Measurements from ENCODE around the gene MPP3. TPM values are rescaled to one million over a fixed set of nuclear protein-coding genes. Genes with fewer than 3 reads are reported as not detected.

The MPP3 gene, protein sequence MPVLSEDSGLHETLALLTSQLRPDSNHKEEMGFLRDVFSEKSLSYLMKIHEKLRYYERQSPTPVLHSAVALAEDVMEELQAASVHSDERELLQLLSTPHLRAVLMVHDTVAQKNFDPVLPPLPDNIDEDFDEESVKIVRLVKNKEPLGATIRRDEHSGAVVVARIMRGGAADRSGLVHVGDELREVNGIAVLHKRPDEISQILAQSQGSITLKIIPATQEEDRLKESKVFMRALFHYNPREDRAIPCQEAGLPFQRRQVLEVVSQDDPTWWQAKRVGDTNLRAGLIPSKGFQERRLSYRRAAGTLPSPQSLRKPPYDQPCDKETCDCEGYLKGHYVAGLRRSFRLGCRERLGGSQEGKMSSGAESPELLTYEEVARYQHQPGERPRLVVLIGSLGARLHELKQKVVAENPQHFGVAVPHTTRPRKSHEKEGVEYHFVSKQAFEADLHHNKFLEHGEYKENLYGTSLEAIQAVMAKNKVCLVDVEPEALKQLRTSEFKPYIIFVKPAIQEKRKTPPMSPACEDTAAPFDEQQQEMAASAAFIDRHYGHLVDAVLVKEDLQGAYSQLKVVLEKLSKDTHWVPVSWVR
- total RNA-seq: under 1 TPM; 0.27 to 0.31 TPM

DNA sequence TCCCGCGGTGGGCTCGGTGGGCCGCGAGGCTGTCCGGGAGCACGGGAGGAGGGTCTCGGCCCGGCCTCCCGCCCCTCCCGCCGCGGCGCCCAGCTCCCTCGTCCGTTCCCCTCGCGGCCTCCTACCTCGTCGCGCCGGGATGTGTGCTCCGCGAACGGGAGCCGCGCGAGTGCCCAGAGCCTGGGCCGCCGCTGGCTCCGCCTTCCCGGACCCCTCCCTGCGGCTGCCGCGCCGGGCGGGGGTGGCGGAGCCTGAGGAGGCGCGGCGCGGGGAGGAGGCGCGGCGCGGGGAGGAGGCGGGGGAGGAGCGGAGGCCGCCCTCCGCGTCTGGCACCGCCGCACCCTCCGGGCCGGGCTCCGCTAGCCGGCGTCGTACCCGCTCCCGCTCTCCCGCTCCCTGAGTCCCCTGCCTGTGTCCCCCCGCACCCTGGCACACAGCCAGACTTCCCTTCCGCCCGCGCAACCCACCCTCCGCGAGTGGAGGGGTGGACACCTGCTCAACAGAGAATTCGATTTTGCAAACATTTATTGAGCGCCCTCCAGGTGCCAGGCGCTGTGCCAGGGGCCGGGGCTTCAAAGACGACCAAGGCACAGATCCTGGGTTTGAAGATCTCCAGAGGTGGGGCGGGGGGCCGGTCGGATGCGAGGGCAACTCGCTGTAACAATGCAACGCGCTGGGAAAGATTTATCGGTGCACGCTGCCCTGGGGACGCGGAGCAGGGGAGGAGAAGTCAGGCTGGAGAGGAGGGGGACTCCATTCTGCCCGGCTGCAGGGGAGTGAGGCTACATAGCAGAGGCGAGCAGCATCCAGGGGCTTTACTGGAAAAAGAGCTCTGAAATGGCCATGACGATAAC lies at the start of gene MPP3:
Gene MPP3, minus strand, starts transcription at position 171 of the 854 bp plus-strand sequence. CDS start 1,240 bp downstream, outside the sequence.
- H3K9me3 Mint-ChIP-seq: no peaks in the 10 kb centered on the region
- CTCF ChIA-PET: interaction anchor here (1.2 kb wide), 1 partner anchor 13 kb away, joined by 3 read pairs; no protein-coding TSS in a partner anchor
- H3K27me3 Mint-ChIP-seq: peaks cover 32% of the 10 kb centered on the region
- POLR2A ChIA-PET: interaction anchor here (1.0 kb wide), 1 partner anchor 14 kb away, joined by 4 read pairs; no protein-coding TSS in a partner anchor
- H3K27ac Mint-ChIP-seq: no peak within 1 kb of the TSS
- DNase-seq: peak; percentile 32
- intact Hi-C loops (cut with micrococcal nuclease): no loop called here
- TF ChIP-seq, protein P1, sequence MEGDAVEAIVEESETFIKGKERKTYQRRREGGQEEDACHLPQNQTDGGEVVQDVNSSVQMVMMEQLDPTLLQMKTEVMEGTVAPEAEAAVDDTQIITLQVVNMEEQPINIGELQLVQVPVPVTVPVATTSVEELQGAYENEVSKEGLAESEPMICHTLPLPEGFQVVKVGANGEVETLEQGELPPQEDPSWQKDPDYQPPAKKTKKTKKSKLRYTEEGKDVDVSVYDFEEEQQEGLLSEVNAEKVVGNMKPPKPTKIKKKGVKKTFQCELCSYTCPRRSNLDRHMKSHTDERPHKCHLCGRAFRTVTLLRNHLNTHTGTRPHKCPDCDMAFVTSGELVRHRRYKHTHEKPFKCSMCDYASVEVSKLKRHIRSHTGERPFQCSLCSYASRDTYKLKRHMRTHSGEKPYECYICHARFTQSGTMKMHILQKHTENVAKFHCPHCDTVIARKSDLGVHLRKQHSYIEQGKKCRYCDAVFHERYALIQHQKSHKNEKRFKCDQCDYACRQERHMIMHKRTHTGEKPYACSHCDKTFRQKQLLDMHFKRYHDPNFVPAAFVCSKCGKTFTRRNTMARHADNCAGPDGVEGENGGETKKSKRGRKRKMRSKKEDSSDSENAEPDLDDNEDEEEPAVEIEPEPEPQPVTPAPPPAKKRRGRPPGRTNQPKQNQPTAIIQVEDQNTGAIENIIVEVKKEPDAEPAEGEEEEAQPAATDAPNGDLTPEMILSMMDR (IDR thresholded peaks at IDR 0.05): no peak
- peak within 1 kb of the TSS; percentile 64 for H3K4me3 Mint-ChIP-seq
- H3K4me1 Mint-ChIP-seq (ENCODE audit: low read depth): peaks cover 7% of the 10 kb centered on the region
- ATAC-seq: peak; percentile 81
- no peaks in the 10 kb centered on the region for H3K36me3 Mint-ChIP-seq (ENCODE audit: low read depth)

DNA sequence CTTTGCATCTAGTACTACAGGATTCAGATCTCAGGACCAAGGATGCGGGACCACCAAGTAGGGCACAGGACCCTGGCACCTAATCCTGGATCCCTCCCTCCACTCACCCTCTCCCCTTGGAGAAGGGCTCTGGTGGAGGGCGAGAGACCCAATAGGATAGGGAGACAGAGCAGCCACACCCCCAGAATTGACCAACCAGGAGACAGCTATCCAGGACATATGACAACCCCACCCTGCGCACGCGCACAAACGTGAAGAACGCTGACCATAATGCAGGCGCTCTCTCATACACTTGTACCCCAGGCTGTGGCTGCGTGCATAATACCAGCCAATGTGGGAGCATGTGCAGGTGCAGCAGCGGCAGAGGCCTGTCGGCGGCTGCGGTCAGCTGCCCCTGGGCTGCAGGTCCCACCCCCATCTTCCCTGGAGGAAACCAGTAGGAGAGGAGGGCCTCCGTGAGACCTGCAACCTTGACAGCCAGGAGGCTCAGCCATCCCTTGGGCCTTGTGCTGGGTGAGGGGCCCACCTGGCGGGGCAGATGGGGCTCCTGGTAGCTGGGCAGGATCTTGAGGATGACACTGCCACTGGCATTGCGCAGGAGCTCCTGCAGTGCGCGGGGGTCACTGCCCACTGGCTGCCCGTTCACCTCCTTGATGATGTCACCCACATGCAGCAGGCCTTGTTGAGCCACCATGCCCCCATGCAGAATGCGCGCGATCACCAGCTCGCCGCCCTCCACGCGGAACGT lies 49.0 kb upstream of the MPP3 start:
- ChIA-PET POLR2A (interaction anchor here (0.6 to 1.0 kb wide), 2 partner anchors 113 to 310 kb away, joined by 3 read pairs; no protein-coding TSS in a partner anchor), CTCF (interaction anchor here (0.7 to 5.3 kb wide), 3 partner anchors 11 to 42 kb away, joined by 3 to 78 read pairs (median 3); no protein-coding TSS in a partner anchor)
- intact Hi-C loops (cut with micrococcal nuclease): no loop called here
- H3K4me1 Mint-ChIP-seq (ENCODE audit: low read depth): no peaks in the 10 kb centered on the region
- no peak overlapping the region for H3K4me3 Mint-ChIP-seq
- no peaks in the 10 kb centered on the region for H3K36me3 Mint-ChIP-seq (ENCODE audit: low read depth)
- TF ChIP-seq, protein P1 (IDR thresholded peaks at IDR 0.05): no peak
- no peaks in the 10 kb centered on the region for H3K9me3 Mint-ChIP-seq
- no peak overlapping the region for H3K27ac Mint-ChIP-seq
- no peaks in the 10 kb centered on the region for H3K27me3 Mint-ChIP-seq
- ATAC-seq (no peak), DNase-seq (no peak)

DNA sequence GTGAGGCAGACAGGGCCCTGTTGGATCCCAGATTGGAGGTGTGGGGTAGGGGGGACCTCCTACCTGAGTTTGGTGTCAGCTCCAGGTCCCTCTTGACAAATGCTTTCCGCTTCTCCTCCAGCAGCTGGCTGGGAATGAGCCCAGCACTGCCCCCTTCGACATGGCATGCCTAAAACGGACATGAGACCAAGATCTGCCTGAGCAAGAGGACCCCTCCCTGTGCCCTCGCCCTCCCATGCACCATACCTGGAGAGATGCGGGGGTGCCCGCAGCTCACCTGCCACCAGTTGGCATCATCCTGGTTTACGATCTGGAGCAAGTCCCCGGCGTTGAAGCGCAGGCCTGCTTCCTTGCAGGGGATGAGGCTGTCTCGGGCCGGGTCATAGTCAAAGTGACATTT lies 48.2 kb upstream of the MPP3 start:
- Mint-ChIP-seq H3K4me1 (ENCODE audit: low read depth) (no peaks in the 10 kb centered on the region), H3K27ac (no peak overlapping the region), H3K9me3 (no peaks in the 10 kb centered on the region), H3K36me3 (ENCODE audit: low read depth) (no peaks in the 10 kb centered on the region), H3K4me3 (no peak overlapping the region), H3K27me3 (no peaks in the 10 kb centered on the region)
- intact Hi-C loops (cut with micrococcal nuclease): no loop called here
- no peak for ATAC-seq
- POLR2A ChIA-PET: interaction anchor here (1.0 kb wide), 1 partner anchor 113 kb away, joined by 3 read pairs; no protein-coding TSS in a partner anchor
- TF ChIP-seq, protein P1 (IDR thresholded peaks at IDR 0.05): no peak
- DNase-seq: no peak
- CTCF ChIA-PET: interaction anchor here (0.6 to 5.3 kb wide), 16 partner anchors 9 to 287 kb away, joined by 3 to 78 read pairs (median 4); no protein-coding TSS in a partner anchor

DNA sequence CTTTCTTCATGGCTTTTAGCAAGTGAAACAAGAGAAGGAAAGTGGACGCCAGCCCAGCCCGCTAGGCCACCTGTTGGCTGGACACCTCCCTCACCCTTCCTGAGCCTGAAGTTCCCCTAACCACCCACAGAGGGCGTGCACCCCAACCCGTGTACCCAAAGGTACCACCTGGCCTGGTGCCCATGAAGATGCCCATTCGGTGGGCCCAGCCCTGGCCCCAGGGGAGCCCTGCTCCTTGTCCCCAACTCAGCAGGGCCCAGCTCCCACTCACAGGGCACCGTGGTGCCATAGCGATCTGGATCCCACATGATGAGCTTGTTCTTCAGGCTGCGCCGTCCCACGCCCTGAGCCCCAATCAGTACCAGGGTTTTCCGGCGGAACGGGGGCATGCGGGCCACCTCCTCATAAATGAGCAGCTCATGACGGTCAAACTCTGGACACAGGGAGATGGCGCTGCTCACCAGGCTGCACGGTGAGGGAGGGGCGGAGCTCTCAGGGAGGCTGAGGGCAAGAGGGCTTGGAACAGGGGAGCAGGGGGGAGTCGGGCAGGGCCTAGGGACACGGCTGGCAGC lies 47.6 kb upstream of the MPP3 start:
- Mint-ChIP-seq H3K27ac (no peak overlapping the region), H3K36me3 (ENCODE audit: low read depth) (no peaks in the 10 kb centered on the region), H3K9me3 (no peaks in the 10 kb centered on the region), H3K4me1 (ENCODE audit: low read depth) (no peaks in the 10 kb centered on the region), H3K4me3 (no peak overlapping the region), H3K27me3 (no peaks in the 10 kb centered on the region)
- intact Hi-C loops (cut with micrococcal nuclease): no loop called here
- ChIA-PET POLR2A (no interaction called here), CTCF (interaction anchor here (0.6 to 5.3 kb wide), 28 partner anchors 10 to 577 kb away, joined by 3 to 78 read pairs (median 3); partner anchors contain the start of gene CD300LG)
- DNase-seq (peak; percentile 68), ATAC-seq (peak; percentile 71)
- TF ChIP-seq, protein P1 (IDR thresholded peaks at IDR 0.05): peak; percentile 79
